Esophagus muscularis mucosa (tissue), 4 donors: Measurements from ENCODE around the gene ANKRD28.

Experiments
- CTCF ChIP-seq, 3 experiments: fragments of 200-600 bp in 2 of 3; fragments of 450-650 bp in 1 of 3; sonication (generic) in 2 of 3; IDR thresholded peaks; one replicate each; pipeline ENCODE4 v1.5.1; 2017 to 2019; ENCODE audit warnings: antibody characterized with exemption in 3 of 3, mild to moderate bottlenecking in 2 of 3, moderate library complexity in 1 of 3
- EP300 ChIP-seq: sonication (generic); formaldehyde crosslinking; IDR thresholded peaks from one replicate; pipeline ENCODE4 v1.6.1; 2017; ENCODE audit warnings: antibody characterized with exemption
- POLR2A ChIP-seq: fragments of 450-650 bp; IDR thresholded peaks from one replicate; pipeline ENCODE4 v1.6.1; 2017; ENCODE audit warnings: antibody characterized with exemption, moderate library complexity, mild to moderate bottlenecking, low read depth
- POLR2AphosphoS5 ChIP-seq, 2 donors: sonication (generic); formaldehyde crosslinking; IDR thresholded peaks; one replicate each; pipeline ENCODE4 v1.6.1; 2017; ENCODE audit warnings: antibody characterized with exemption in 2 of 2

DNA sequence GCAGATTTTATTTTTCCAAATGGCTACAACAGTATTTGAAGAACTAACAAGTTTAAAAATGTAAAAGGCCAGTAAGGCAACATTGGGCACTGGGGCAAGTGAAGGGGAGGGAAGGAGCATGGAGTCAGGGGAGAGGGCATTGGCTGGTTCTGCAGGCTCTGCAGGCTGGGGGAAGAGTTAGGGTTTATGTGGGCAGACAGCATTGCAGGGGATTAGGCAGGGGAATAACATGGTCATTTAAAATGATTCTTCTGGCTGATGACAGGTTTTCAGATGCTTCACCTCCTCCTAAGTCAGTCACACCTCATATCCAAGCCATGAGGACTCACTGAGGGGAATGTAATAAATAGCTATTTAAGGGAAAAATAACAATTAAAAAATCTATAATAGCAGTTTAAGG is 143.7 kb downstream of the ANKRD28 start:
- no peak for TF ChIP-seq POLR2A
- TF ChIP-seq CTCF (IDR thresholded peaks at IDR 0.05) = no peak
- no peak for TF ChIP-seq EP300
- TF ChIP-seq POLR2AphosphoS5 (IDR thresholded peaks at IDR 0.05) = no peak
